K562 (cell line): ENCODE data around the gene MPHOSPH9.

Experiments used
- ETV6 ChIP-seq, 3 experiments: fragments of 150-350 bp in 1 of 3; sonication (generic) in 1 of 3; formaldehyde crosslinking in 1 of 3; IDR thresholded peaks; 2 replicates each; pipeline versions ENCODE4 v1.6.1 to v1.8.0; 2014 to 2022; ENCODE audit warnings: borderline replicate concordance in 2 of 3, low read depth in 2 of 3, antibody characterized with exemption in 1 of 3, low read length in 1 of 3, mild to moderate bottlenecking in 1 of 3, missing genetic modification reagents in 1 of 3
- HNRNPLL ChIP-seq: fragments of 200-400 bp; formaldehyde crosslinking; IDR thresholded peaks from 2 replicates; pipeline ENCODE4 v1.6.1; 2017; ENCODE audit warnings: low read length, low read depth, mild to moderate bottlenecking; ENCODE audit not compliant: poor library complexity, severe bottlenecking
- KDM5B ChIP-seq: fragments of 200-600 bp; sonication (generic); IDR thresholded peaks from 2 replicates; pipeline ENCODE4 v1.6.1; 2012; ENCODE audit warnings: low read depth, mild to moderate bottlenecking, moderate library complexity, low read length, control low read depth, inconsistent platforms; ENCODE audit not compliant: insufficient replicate concordance
- MXI1 ChIP-seq: IDR thresholded peaks from 2 replicates; pipeline ENCODE4 v1.6.1; 2011; ENCODE audit warnings: low read depth, mild to moderate bottlenecking, improper control_type of control experiment, low read length
- NONO ChIP-seq, 2 experiments: fragments of 200-400 bp in 1 of 2; fragments of 450-650 bp in 1 of 2; formaldehyde crosslinking in 1 of 2; IDR thresholded peaks; 2 replicates each; pipeline ENCODE4 v1.6.1; 2017; ENCODE audit warnings: low read depth in 2 of 2, mild to moderate bottlenecking in 2 of 2, moderate library complexity in 2 of 2, low read length in 1 of 2
- SMC3 ChIP-seq: conservative IDR thresholded peaks from 2 replicates; pipeline ENCODE4 v1.6.1; 2011; ENCODE audit warnings: low read depth, low read length, improper control_type of control experiment; ENCODE audit not compliant: insufficient read depth
- SP1 ChIP-seq: sonication (generic); formaldehyde crosslinking; IDR thresholded peaks from 2 replicates; pipeline ENCODE4 v1.8.1; 2022; ENCODE audit warnings: mild to moderate bottlenecking, missing genetic modification reagents
- TF ChIP-seq, protein P1 (sequence below), 3 experiments: IDR thresholded peaks in 2 of 3; conservative IDR thresholded peaks in 1 of 3; 2 replicates each; pipeline ENCODE4 v1.5.1; 2011 to 2012; ENCODE audit warnings: low read length in 3 of 3, mild to moderate bottlenecking in 3 of 3, control low read depth in 2 of 3, improper control_type of control experiment in 1 of 3, inconsistent platforms in 1 of 3, low read depth in 1 of 3, mixed read lengths in 1 of 3, moderate library complexity in 1 of 3; ENCODE audit not compliant: insufficient read depth in 2 of 3

DNA sequence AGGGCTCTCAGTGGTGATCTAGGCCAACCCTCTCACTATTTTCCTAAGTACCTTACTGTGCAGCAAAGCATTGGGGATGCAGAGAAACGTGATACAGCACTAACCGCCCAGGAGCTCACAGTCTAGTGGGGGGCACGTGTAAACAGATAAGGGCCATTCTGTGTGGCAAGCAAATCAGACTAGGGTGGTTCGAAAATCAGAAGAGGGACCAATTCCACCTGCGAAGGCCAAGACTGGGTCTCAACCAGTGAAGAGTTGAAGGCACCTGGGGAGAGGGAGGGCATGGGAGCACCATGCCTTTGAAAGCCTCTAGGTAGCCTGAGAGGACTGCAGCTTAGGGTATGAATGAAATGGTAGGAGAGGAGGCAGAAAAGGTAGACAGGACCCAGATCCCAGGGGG, 84.3 kb downstream of the MPHOSPH9 start:
- TF ChIP-seq KDM5B, result no peak
- TF ChIP-seq, protein P1, sequence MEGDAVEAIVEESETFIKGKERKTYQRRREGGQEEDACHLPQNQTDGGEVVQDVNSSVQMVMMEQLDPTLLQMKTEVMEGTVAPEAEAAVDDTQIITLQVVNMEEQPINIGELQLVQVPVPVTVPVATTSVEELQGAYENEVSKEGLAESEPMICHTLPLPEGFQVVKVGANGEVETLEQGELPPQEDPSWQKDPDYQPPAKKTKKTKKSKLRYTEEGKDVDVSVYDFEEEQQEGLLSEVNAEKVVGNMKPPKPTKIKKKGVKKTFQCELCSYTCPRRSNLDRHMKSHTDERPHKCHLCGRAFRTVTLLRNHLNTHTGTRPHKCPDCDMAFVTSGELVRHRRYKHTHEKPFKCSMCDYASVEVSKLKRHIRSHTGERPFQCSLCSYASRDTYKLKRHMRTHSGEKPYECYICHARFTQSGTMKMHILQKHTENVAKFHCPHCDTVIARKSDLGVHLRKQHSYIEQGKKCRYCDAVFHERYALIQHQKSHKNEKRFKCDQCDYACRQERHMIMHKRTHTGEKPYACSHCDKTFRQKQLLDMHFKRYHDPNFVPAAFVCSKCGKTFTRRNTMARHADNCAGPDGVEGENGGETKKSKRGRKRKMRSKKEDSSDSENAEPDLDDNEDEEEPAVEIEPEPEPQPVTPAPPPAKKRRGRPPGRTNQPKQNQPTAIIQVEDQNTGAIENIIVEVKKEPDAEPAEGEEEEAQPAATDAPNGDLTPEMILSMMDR (IDR thresholded peaks at IDR 0.05 in 2 of 3, conservative IDR thresholded peaks at IDR 0.05 in 1 of 3; ENCODE audit: insufficient read depth in 2 of 3, low read depth in 1 of 3, low read length in 3 of 3), result no peak
- no peak for TF ChIP-seq SMC3
- TF ChIP-seq HNRNPLL, result no peak
- no peak for TF ChIP-seq MXI1
- TF ChIP-seq SP1 (CRISPR knock-in tag), result no peak
- TF ChIP-seq NONO (IDR thresholded peaks at IDR 0.05; ENCODE audit: low read depth in 2 of 2, low read length in 1 of 2), result no peak
- no peak for TF ChIP-seq ETV6 (IDR thresholded peaks at IDR 0.05; ENCODE audit: borderline replicate concordance in 1 of 2, low read depth in 2 of 2, low read length in 1 of 2)
- TF ChIP-seq ETV6 (CRISPR knock-in tag; IDR thresholded peaks at IDR 0.05; ENCODE audit: borderline replicate concordance), result no peak
